Loucy (cell line): ENCODE measurements around the gene LMF1.

Source experiments
- EZH2phosphoT487 ChIP-seq: fragments of 200-600 bp; IDR thresholded peaks from 2 replicates; pipeline ENCODE4 v1.6.1; 2018; ENCODE audit warnings: antibody characterized with exemption, mild to moderate bottlenecking, moderate library complexity, borderline replicate concordance
- TF ChIP-seq, protein P1 (sequence below): fragments of 200-600 bp; sonication (generic); conservative IDR thresholded peaks from 2 replicates; pipeline ENCODE4 v1.5.1; 2014; ENCODE audit warnings: mild to moderate bottlenecking, antibody characterized with exemption, low read length

DNA sequence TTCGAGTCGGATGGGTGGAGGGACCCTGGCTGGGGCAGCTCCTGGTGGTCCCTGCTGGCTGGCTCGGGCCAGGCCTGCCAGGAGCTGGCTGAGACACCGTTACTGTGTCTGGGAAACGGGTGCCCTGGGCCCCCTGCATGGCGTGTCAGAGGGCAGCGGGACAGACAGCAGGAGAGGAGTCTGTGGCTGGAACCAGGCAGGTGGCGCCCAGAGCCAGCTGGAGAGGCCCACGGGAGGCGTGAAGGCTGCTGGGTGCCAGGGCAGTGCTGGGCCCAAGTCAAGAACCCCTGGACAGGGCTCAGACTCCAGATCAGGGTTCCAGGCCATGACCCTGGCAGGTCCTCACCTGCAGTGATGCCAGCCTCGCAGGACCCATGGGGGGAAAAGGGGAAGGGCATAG, 27.4 kb upstream of the LMF1 start:
- TF ChIP-seq, protein P1, sequence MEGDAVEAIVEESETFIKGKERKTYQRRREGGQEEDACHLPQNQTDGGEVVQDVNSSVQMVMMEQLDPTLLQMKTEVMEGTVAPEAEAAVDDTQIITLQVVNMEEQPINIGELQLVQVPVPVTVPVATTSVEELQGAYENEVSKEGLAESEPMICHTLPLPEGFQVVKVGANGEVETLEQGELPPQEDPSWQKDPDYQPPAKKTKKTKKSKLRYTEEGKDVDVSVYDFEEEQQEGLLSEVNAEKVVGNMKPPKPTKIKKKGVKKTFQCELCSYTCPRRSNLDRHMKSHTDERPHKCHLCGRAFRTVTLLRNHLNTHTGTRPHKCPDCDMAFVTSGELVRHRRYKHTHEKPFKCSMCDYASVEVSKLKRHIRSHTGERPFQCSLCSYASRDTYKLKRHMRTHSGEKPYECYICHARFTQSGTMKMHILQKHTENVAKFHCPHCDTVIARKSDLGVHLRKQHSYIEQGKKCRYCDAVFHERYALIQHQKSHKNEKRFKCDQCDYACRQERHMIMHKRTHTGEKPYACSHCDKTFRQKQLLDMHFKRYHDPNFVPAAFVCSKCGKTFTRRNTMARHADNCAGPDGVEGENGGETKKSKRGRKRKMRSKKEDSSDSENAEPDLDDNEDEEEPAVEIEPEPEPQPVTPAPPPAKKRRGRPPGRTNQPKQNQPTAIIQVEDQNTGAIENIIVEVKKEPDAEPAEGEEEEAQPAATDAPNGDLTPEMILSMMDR, result no peak
- TF ChIP-seq EZH2phosphoT487, result no peak
